Uterus (tissue), 2 donors: ENCODE measurements around the gene IL16.

Experiments used
- POLR2A ChIP-seq, 2 donors: fragments of 450-650 bp; IDR thresholded peaks; one replicate each; pipeline ENCODE4 v1.6.1; 2016; ENCODE audit warnings: antibody characterized with exemption in 2 of 2, mild to moderate bottlenecking in 1 of 2, moderate library complexity in 1 of 2
- TF ChIP-seq, protein P1 (sequence below), 4 experiments: fragments of 200-600 bp in 2 of 4; fragments of 450-650 bp in 2 of 4; sonication (generic) in 2 of 4; IDR thresholded peaks; one replicate each; pipeline ENCODE4 v1.5.1; 2016 to 2019; ENCODE audit warnings: antibody characterized with exemption in 4 of 4, mild to moderate bottlenecking in 2 of 4, moderate library complexity in 1 of 4

- TF ChIP-seq, protein P1, sequence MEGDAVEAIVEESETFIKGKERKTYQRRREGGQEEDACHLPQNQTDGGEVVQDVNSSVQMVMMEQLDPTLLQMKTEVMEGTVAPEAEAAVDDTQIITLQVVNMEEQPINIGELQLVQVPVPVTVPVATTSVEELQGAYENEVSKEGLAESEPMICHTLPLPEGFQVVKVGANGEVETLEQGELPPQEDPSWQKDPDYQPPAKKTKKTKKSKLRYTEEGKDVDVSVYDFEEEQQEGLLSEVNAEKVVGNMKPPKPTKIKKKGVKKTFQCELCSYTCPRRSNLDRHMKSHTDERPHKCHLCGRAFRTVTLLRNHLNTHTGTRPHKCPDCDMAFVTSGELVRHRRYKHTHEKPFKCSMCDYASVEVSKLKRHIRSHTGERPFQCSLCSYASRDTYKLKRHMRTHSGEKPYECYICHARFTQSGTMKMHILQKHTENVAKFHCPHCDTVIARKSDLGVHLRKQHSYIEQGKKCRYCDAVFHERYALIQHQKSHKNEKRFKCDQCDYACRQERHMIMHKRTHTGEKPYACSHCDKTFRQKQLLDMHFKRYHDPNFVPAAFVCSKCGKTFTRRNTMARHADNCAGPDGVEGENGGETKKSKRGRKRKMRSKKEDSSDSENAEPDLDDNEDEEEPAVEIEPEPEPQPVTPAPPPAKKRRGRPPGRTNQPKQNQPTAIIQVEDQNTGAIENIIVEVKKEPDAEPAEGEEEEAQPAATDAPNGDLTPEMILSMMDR (IDR thresholded peaks at IDR 0.05), result no peak
- TF ChIP-seq POLR2A (IDR thresholded peaks at IDR 0.05), result no peak
Measured at GRCh38 chr15:81244306-81244705, 47.6 kb downstream of the IL16 start.
